ENCODE data around the gene MMS19. TPM values are rescaled to one million over a fixed set of nuclear protein-coding genes. Genes with fewer than 3 reads are reported as not detected.
"Not testable (repeated sequence)": the region's sequence is repeated elsewhere in the genome, so short reads cannot be mapped to it uniquely, and the experiment has no call there.

The MMS19 gene
- total RNA-seq, 1 donor from 2014 or later, result 108 TPM

- no peak for DNase-seq (ENCODE audit: low read depth)
- no peak overlapping the region for H3K4me3 ChIP-seq (ENCODE audit: low read depth, low read length)
- TF ChIP-seq, protein P1, sequence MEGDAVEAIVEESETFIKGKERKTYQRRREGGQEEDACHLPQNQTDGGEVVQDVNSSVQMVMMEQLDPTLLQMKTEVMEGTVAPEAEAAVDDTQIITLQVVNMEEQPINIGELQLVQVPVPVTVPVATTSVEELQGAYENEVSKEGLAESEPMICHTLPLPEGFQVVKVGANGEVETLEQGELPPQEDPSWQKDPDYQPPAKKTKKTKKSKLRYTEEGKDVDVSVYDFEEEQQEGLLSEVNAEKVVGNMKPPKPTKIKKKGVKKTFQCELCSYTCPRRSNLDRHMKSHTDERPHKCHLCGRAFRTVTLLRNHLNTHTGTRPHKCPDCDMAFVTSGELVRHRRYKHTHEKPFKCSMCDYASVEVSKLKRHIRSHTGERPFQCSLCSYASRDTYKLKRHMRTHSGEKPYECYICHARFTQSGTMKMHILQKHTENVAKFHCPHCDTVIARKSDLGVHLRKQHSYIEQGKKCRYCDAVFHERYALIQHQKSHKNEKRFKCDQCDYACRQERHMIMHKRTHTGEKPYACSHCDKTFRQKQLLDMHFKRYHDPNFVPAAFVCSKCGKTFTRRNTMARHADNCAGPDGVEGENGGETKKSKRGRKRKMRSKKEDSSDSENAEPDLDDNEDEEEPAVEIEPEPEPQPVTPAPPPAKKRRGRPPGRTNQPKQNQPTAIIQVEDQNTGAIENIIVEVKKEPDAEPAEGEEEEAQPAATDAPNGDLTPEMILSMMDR (conservative IDR thresholded peaks at IDR 0.05; ENCODE audit: low read depth, low read length), result no peak
These were observed 17.2 kb downstream of the MMS19 start for GRCh38 chr10:97481071-97481470.

DNA sequence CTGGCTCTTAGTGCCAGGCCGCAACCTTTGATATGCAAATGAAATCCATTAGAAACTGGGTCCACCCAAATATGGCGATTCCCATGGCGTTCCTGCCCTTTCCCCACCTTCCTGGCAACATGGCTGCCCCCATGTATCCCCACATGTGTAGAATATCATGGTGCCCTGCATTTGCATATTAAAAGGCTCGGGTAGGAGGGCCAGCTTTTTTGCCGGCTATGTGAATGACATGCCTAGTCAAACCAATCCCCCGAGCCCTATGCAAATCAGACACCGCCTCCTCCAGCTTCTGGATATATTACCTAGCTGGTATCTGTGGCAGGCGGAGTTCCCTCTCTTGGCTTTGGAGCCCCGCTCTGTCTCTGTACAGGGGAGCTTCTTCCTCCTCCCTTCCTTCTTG is 18.3 kb downstream of the MMS19 start:
- no peak for DNase-seq (ENCODE audit: low read depth)
- no peak overlapping the region for H3K4me3 ChIP-seq (ENCODE audit: low read depth, low read length)
- TF ChIP-seq, protein P1 (conservative IDR thresholded peaks at IDR 0.05; ENCODE audit: low read depth, low read length), result no peak

DNA sequence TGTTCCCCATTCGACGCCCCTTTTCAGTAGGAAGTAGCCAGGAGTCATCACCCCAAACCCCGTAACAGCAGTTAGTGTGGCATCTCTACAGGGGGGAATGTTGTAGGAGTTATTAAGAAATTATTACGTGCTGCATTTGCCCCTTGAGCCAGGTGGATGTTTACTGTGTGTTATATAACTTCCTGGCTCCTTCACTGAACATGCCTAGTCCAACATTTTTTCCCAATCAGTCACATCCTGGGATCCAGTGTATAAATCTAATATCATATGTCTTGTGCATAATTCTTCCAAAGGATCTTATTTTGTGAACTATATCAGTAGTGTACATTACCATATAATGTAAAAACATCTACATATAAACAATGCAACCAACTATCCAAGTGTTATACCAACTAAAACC is 18.8 kb downstream of the MMS19 start:
- not testable (repeated sequence) for H3K4me3 ChIP-seq (ENCODE audit: low read depth, low read length)

GRCh38 chr10:97475936-97476594 is 22.2 kb downstream of the MMS19 start:
- TF ChIP-seq, protein P1 (conservative IDR thresholded peaks at IDR 0.05; ENCODE audit: low read depth, low read length), result no peak
- no peak for DNase-seq (ENCODE audit: low read depth)
- no peak overlapping the region for H3K4me3 ChIP-seq (ENCODE audit: low read depth, low read length)

More for the DNA sequence above, 18.8 kb downstream of the MMS19 start:
- not testable (repeated sequence) for DNase-seq (ENCODE audit: low read depth)

DNA sequence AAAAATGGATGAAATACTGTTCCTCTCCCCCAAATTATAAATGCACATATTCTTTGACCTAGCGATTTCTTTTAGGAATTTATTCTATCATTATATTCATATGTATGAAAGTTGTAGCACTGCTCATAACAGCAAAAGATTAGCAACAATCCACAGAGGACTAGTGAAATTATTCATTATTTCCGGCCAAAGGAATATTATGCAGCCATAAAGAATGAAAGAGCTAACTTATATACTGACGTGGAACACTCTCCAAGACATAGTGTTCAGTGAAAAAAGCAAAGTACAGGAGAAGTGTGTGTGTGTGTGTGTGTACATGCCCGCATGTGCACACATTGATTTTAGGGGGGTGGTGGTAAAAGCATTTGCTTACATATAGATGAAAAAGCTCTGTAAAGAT is 23.3 kb downstream of the MMS19 start:
- TF ChIP-seq, protein P1 (conservative IDR thresholded peaks at IDR 0.05; ENCODE audit: low read depth, low read length), result no peak
- no peak overlapping the region for H3K4me3 ChIP-seq (ENCODE audit: low read depth, low read length)
- DNase-seq (ENCODE audit: low read depth), result no peak

GRCh38 chr10:97468781-97469180 is 29.4 kb downstream of the MMS19 start:
- H3K4me3 ChIP-seq (ENCODE audit: low read depth, low read length); DNase-seq (ENCODE audit: low read depth): not testable (repeated sequence)

GRCh38 chr10:97468162-97468561 is 30.1 kb downstream of the MMS19 start:
- TF ChIP-seq, protein P1 (conservative IDR thresholded peaks at IDR 0.05; ENCODE audit: low read depth, low read length), result no peak
- DNase-seq (ENCODE audit: low read depth), result no peak

GRCh38 chr10:97466755-97467154 is 31.5 kb downstream of the MMS19 start:
- no peak for DNase-seq (ENCODE audit: low read depth)

More at GRCh38 chr10:97468162-97468561, 30.1 kb downstream of the MMS19 start:
- H3K4me3 ChIP-seq (ENCODE audit: low read depth, low read length), result no peak overlapping the region

More at GRCh38 chr10:97466755-97467154, 31.5 kb downstream of the MMS19 start:
- TF ChIP-seq, protein P1 (conservative IDR thresholded peaks at IDR 0.05; ENCODE audit: low read depth, low read length), result no peak
- H3K4me3 ChIP-seq (ENCODE audit: low read depth, low read length), result no peak overlapping the region
